ENCODE measurements around the gene TFAM. TPM values are rescaled to one million over a fixed set of nuclear protein-coding genes. Genes with fewer than 3 reads are reported as not detected.

Gene TFAM
- total and polyA plus RNA-seq, 2 donors from 2014 or later = 18.5 to 35.0 TPM

DNA sequence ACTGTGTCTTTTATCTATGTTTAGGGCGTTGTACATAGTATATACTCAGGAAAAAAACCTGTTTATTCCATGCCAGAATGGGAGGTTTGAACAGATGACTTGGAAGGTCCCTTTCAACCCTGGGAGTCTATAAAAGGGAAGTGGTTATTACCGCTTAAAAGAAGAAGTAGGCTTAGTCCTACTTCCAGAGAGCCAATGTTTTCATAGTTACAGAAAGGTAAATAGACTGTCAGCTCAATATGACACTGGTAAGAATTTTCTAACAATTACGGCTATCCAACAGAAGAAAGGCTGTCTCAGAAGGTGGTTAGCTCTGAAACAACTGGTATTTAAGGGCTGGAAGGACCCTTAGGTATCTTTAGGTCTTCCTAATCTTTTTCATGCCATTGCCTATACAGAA lies 1.1 kb upstream of the TFAM start:
- TF ChIP-seq, protein P1, sequence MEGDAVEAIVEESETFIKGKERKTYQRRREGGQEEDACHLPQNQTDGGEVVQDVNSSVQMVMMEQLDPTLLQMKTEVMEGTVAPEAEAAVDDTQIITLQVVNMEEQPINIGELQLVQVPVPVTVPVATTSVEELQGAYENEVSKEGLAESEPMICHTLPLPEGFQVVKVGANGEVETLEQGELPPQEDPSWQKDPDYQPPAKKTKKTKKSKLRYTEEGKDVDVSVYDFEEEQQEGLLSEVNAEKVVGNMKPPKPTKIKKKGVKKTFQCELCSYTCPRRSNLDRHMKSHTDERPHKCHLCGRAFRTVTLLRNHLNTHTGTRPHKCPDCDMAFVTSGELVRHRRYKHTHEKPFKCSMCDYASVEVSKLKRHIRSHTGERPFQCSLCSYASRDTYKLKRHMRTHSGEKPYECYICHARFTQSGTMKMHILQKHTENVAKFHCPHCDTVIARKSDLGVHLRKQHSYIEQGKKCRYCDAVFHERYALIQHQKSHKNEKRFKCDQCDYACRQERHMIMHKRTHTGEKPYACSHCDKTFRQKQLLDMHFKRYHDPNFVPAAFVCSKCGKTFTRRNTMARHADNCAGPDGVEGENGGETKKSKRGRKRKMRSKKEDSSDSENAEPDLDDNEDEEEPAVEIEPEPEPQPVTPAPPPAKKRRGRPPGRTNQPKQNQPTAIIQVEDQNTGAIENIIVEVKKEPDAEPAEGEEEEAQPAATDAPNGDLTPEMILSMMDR (IDR thresholded peaks at IDR 0.05; ENCODE audit: borderline replicate concordance, extremely low read depth, insufficient read depth) = no peak
- Histone ChIP-seq H3K27me3 (ENCODE audit: control insufficient read depth, insufficient read depth, low read length) (no peaks in the 10 kb centered on the region), H3K4me1 (ENCODE audit: control insufficient read depth in 2 of 3, insufficient read depth in 2 of 3, low read depth in 1 of 3, low read length in 3 of 3) (peaks cover 0 to 7% (median 0%) of the 10 kb centered on the region in 3 donors), H3K27ac (ENCODE audit: low read depth in 2 of 2, low read length in 2 of 2) (no peak overlapping the region), H3K4me3 (ENCODE audit: low read length in 3 of 3) (peak overlapping the region; percentile 75 to 98 (median 96)), H3K9me3 (ENCODE audit: control insufficient read depth in 2 of 3, insufficient read depth in 1 of 3, low read length in 3 of 3) (no peaks in the 10 kb centered on the region), H3K36me3 (ENCODE audit: control insufficient read depth in 2 of 3, insufficient read depth in 3 of 3, low read length in 3 of 3) (peaks cover 4 to 11% (median 9%) of the 10 kb centered on the region in 3 donors), H3K9ac (ENCODE audit: low read length in 3 of 3) (peak overlapping the region in 2 of 3 donors; percentile 79 to 80)
- intact Hi-C loops (cut with DNase I) = no loop called here
- DNase-seq (peak in 2 of 5 donors; percentile 1 to 5), FAIRE-seq (no peak)

DNA sequence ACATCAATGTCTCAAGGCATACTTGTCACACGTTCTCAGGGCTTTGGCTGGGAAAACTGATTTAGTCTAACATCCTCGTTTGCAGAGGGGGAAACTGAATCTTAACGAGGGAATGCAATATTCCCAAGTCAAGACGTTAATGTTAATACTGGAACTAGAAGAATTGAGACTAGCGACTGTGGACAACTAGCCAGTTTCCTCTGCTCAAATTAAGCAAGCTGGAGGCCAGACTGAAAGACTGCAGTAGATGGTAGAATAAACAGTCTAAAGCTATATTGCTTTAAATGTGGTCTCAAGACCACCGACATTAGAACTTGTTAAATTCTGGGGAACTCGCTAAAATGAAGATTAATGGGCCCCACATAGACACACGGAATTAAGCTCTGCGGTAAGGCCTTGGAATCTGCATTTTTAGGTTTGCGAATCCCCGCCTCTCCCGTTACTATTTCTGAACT lies 639 bp upstream of the TFAM start:
- DNase-seq (no peak), FAIRE-seq (no peak)
- H3K27me3 ChIP-seq (ENCODE audit: control insufficient read depth, insufficient read depth, low read length) = no peaks in the 10 kb centered on the region
- peak overlapping the region; percentile 76 to 81 for H3K27ac ChIP-seq (ENCODE audit: low read depth in 2 of 2, low read length in 2 of 2)
- no peaks in the 10 kb centered on the region for H3K9me3 ChIP-seq (ENCODE audit: control insufficient read depth in 2 of 3, insufficient read depth in 1 of 3, low read length in 3 of 3)
- peak overlapping the region; percentile 75 to 98 (median 96) for H3K4me3 ChIP-seq (ENCODE audit: low read length in 3 of 3)
- H3K4me1 ChIP-seq (ENCODE audit: control insufficient read depth in 2 of 3, insufficient read depth in 2 of 3, low read depth in 1 of 3, low read length in 3 of 3) = peaks cover 0 to 7% (median 0%) of the 10 kb centered on the region in 3 donors
- intact Hi-C loops (cut with DNase I) = no loop called here
- TF ChIP-seq, protein P1 (IDR thresholded peaks at IDR 0.05; ENCODE audit: borderline replicate concordance, extremely low read depth, insufficient read depth) = no peak
- H3K9ac ChIP-seq (ENCODE audit: low read length in 3 of 3) = peak overlapping the region; percentile 63 to 80 (median 79)
- H3K36me3 ChIP-seq (ENCODE audit: control insufficient read depth in 2 of 3, insufficient read depth in 3 of 3, low read length in 3 of 3) = peaks cover 4 to 15% (median 11%) of the 10 kb centered on the region in 3 donors

DNA sequence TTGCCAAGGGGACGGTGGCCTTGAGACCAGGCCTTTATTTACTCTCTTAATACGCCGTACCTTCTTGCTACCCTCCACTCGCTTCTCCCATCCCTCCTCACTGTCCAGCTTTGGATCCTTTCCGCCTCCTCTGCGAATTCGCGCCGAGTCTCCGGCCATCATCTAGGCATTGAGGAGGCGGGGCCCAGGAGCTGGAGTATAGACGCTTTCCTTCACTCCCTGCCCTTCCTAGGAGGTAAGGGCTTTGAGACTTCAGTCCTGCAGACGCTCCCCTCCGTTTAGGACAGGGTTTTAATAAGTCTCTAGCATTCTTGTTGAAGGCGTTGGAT lies 538 bp downstream of the TFAM start:
- DNase-seq (peak in 2 of 5 donors; percentile 58 to 60), FAIRE-seq (no peak)
- intact Hi-C loops (cut with DNase I) = no loop called here
- Histone ChIP-seq H3K9ac (ENCODE audit: low read length in 3 of 3) (peak overlapping the region; percentile 94 to 95 (median 94)), H3K4me1 (ENCODE audit: control insufficient read depth in 2 of 3, insufficient read depth in 2 of 3, low read depth in 1 of 3, low read length in 3 of 3) (peaks cover 0 to 7% (median 0%) of the 10 kb centered on the region in 3 donors), H3K36me3 (ENCODE audit: control insufficient read depth in 2 of 3, insufficient read depth in 3 of 3, low read length in 3 of 3) (peaks cover 4 to 25% (median 17%) of the 10 kb centered on the region in 3 donors), H3K4me3 (ENCODE audit: low read length in 3 of 3) (peak overlapping the region; percentile 92 to 98 (median 96)), H3K27me3 (ENCODE audit: control insufficient read depth, insufficient read depth, low read length) (no peaks in the 10 kb centered on the region), H3K27ac (ENCODE audit: low read depth in 2 of 2, low read length in 2 of 2) (peak overlapping the region; percentile 81 to 84), H3K9me3 (ENCODE audit: control insufficient read depth in 2 of 3, insufficient read depth in 1 of 3, low read length in 3 of 3) (no peaks in the 10 kb centered on the region)
- TF ChIP-seq, protein P1 (IDR thresholded peaks at IDR 0.05; ENCODE audit: borderline replicate concordance, extremely low read depth, insufficient read depth) = no peak

DNA sequence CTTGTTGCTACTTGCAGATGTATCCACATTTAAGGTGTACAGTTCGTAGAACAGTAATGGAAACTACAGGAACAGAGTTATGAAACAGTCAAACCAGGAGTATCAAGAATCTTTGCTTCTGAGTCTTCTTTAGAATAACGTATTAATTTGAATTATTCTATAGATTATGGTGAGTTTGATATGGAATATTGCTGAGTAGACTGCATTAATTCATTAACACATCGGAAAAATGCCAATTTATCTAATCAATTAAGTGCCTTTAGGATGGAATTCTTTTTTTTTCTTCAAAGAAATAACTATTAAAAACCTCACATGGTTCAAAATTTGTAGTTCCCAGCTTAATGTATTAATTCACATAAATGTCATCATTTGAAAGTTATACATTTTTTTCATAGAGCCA lies 3.8 kb downstream of the TFAM start:
- H3K36me3 ChIP-seq (ENCODE audit: control insufficient read depth in 2 of 3, insufficient read depth in 3 of 3, low read length in 3 of 3) = peaks cover 4 to 27% (median 17%) of the 10 kb centered on the region in 3 donors
- H3K9ac ChIP-seq (ENCODE audit: low read length in 3 of 3) = no peak overlapping the region
- no peak for DNase-seq
- no peaks in the 10 kb centered on the region for H3K27me3 ChIP-seq (ENCODE audit: control insufficient read depth, insufficient read depth, low read length)
- H3K4me3 ChIP-seq (ENCODE audit: low read length in 3 of 3) = no peak overlapping the region
- no peak overlapping the region for H3K27ac ChIP-seq (ENCODE audit: low read depth in 2 of 2, low read length in 2 of 2)
- FAIRE-seq = no peak
- TF ChIP-seq, protein P1 (IDR thresholded peaks at IDR 0.05; ENCODE audit: borderline replicate concordance, extremely low read depth, insufficient read depth) = no peak
- intact Hi-C loops (cut with DNase I) = no loop called here
- no peaks in the 10 kb centered on the region for H3K9me3 ChIP-seq (ENCODE audit: control insufficient read depth in 2 of 3, insufficient read depth in 1 of 3, low read length in 3 of 3)
- H3K4me1 ChIP-seq (ENCODE audit: control insufficient read depth in 2 of 3, insufficient read depth in 2 of 3, low read depth in 1 of 3, low read length in 3 of 3) = peaks cover 0 to 7% (median 0%) of the 10 kb centered on the region in 3 donors
